MCF 10A (cell line): ENCODE measurements around the gene TAS2R4. TPM values are rescaled to one million over a fixed set of nuclear protein-coding genes. Genes with fewer than 3 reads are reported as not detected.
"Not testable (repeated sequence)": the region's sequence is repeated elsewhere in the genome, so short reads cannot be mapped to it uniquely, and the experiment has no call there.

Experiments
- BruUV-seq: library from RNA; stranded (reverse); fragments of 400-500 nt; replicated peaks from 2 replicates; lab custom pipeline; 2021; lab: Mats Ljungman, UMichigan
- CTCF ChIA-PET: fragments of 300-600 bp; sonication (Branson Sonifier 250); formaldehyde crosslinking; extraction: SDS; loops from one replicate; lab custom pipeline; 2021; ENCODE audit warnings: antibody characterized with exemption, inconsistent platforms; lab: Yijun Ruan, JAX
- POLR2A ChIA-PET: fragments of 300-600, 350-650 bp; sonication (Branson Sonifier 250); formaldehyde crosslinking; extraction: SDS; loops from one replicate; lab custom pipeline; 2020; ENCODE audit warnings: antibody characterized with exemption, inconsistent platforms; lab: Yijun Ruan, JAX
- DNase-seq: peaks from one replicate; pipeline ENCODE4 v3.0.0-alpha.2; 2018; ENCODE audit not compliant: unreplicated experiment
- H3K27ac Mint-ChIP-seq: one replicate; pipeline ENCODE4 v1.8.0; 2022; ENCODE audit warnings: mild to moderate bottlenecking, low read depth, mixed read lengths; ENCODE audit not compliant: unreplicated experiment
- H3K27me3 Mint-ChIP-seq: one replicate; pipeline ENCODE4 v1.8.0; 2022; ENCODE audit warnings: mixed read lengths; ENCODE audit not compliant: insufficient read depth, unreplicated experiment
- H3K36me3 Mint-ChIP-seq: one replicate; pipeline ENCODE4 v1.8.0; 2022; ENCODE audit warnings: mild to moderate bottlenecking, moderate library complexity, mixed read lengths; ENCODE audit not compliant: insufficient read depth, unreplicated experiment
- H3K4me1 Mint-ChIP-seq: one replicate; pipeline ENCODE4 v1.8.0; 2022; ENCODE audit warnings: mixed read lengths; ENCODE audit not compliant: insufficient read depth, unreplicated experiment
- H3K4me3 Mint-ChIP-seq: one replicate; pipeline ENCODE4 v1.8.0; 2022; ENCODE audit warnings: mild to moderate bottlenecking, moderate library complexity, mixed read lengths; ENCODE audit not compliant: unreplicated experiment
- H3K9me3 Mint-ChIP-seq: one replicate; pipeline ENCODE4 v1.8.0; 2022; ENCODE audit warnings: mixed read lengths; ENCODE audit not compliant: unreplicated experiment
- intact Hi-C: fragments of 100-400 bp; cut with micrococcal nuclease; formaldehyde crosslinking; loops from 2 replicates; pipeline ENCODE4 v1.14.1; 2022
- total RNA-seq: library from RNA; stranded (reverse); gene quantifications from 2 replicates; pipeline ENCODE4 v1.2.3, GENCODE V29; 2022
- TF ChIP-seq, protein P1 (sequence below): fragments of 200-600 bp; IDR thresholded peaks from one replicate; pipeline ENCODE4 v1.8.0; 2022; ENCODE audit warnings: antibody characterized with exemption, mild to moderate bottlenecking; ENCODE audit not compliant: unreplicated experiment

The TAS2R4 gene
- total RNA-seq, 1 experiment from 2014 or later: 2.5 TPM

DNA sequence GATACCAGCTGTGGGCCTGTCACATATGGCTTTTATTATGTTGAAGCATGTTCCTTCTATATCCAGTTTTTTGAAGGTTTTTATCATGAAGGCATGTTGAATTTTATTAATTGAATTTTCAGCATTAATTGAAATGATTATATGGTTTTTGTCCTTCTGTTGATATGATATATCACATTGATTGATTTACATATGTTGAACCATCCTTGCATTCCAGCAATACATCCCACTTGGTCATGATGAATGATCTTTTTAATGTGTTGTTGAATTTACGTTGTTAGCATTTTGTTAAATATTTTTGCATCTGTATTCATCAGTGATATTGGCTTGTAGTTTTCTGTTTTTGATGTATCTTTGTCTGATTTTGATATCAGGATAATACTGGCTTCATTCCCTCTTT lies 43.6 kb downstream of the TAS2R4 start:
- TF ChIP-seq, protein P1, sequence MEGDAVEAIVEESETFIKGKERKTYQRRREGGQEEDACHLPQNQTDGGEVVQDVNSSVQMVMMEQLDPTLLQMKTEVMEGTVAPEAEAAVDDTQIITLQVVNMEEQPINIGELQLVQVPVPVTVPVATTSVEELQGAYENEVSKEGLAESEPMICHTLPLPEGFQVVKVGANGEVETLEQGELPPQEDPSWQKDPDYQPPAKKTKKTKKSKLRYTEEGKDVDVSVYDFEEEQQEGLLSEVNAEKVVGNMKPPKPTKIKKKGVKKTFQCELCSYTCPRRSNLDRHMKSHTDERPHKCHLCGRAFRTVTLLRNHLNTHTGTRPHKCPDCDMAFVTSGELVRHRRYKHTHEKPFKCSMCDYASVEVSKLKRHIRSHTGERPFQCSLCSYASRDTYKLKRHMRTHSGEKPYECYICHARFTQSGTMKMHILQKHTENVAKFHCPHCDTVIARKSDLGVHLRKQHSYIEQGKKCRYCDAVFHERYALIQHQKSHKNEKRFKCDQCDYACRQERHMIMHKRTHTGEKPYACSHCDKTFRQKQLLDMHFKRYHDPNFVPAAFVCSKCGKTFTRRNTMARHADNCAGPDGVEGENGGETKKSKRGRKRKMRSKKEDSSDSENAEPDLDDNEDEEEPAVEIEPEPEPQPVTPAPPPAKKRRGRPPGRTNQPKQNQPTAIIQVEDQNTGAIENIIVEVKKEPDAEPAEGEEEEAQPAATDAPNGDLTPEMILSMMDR: no peak
- intact Hi-C loops: no loop called here
- no TSS peak for BruUV-seq
- Mint-ChIP-seq H3K27me3 (no peaks in the 10 kb centered on the region), H3K36me3 (no peaks in the 10 kb centered on the region), H3K4me1 (no peaks in the 10 kb centered on the region), H3K27ac (no peak overlapping the region), H3K9me3 (peaks cover 22% of the 10 kb centered on the region), H3K4me3 (no peak overlapping the region)
- POLR2A ChIA-PET: no interaction called here
- DNase-seq: no peak
- CTCF ChIA-PET: no interaction called here

DNA sequence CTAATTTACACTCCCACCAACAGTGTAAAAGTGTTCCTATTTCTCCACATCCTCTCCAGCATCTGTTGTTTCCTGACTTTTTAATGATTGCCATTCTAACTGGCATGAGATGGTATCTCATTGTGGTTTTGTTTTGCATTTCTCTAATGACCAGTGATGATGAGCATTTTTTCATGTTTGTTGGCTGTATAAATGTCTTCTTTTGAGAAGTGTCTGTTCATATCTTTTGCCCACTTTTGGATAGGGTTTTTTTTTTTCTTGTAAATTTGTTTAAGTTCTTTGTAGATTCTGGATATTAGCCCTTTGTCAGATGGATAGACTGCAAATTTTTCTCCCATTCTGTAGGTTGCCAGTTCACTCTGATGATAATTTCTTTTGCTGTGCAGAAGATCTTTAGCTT lies 46.0 kb downstream of the TAS2R4 start:
- H3K36me3 Mint-ChIP-seq, H3K27me3 Mint-ChIP-seq, intact Hi-C loops, BruUV-seq, DNase-seq, H3K4me3 Mint-ChIP-seq, H3K4me1 Mint-ChIP-seq, POLR2A ChIA-PET, H3K27ac Mint-ChIP-seq: not testable (repeated sequence)
- peaks cover 22% of the 10 kb centered on the region for H3K9me3 Mint-ChIP-seq
- CTCF ChIA-PET: interaction anchor here (1.5 kb wide), 1 partner anchor 37 kb away, joined by 4 read pairs; no protein-coding TSS in a partner anchor

Other genes starting within 250 kb of the TAS2R4 start
- gene AGK, start 225.3 kb upstream of the TAS2R4 start, total RNA-seq: 35.4 and 41.4 TPM in 2 replicates
- gene DENND11, start 74.5 kb upstream of the TAS2R4 start, total RNA-seq: 8.4 and 9.3 TPM in 2 replicates
- gene WEE2, start 68.3 kb upstream of the TAS2R4 start, total RNA-seq: not detected in 2 replicates
- 269 and 340 TPM in 2 replicates for gene SSBP1, start 38.3 kb upstream of the TAS2R4 start, total RNA-seq
- 2.7 and 3.1 TPM in 2 replicates for gene TAS2R3, start 12.6 kb upstream of the TAS2R4 start, total RNA-seq
- 3.7 and 4.7 TPM in 2 replicates for gene TAS2R5, start 13.5 kb downstream of the TAS2R4 start, total RNA-seq
- gene PRSS37, start 64.8 kb downstream of the TAS2R4 start, total RNA-seq: not detected in 2 replicates
- gene OR9A4, start 139.7 kb downstream of the TAS2R4 start, total RNA-seq: not detected in 2 replicates
- gene CLEC5A, start 170.3 kb downstream of the TAS2R4 start, total RNA-seq: not detected in 2 replicates
- not detected in 2 replicates for gene TAS2R38, start 197.1 kb downstream of the TAS2R4 start, total RNA-seq
- 0.22 and 0.23 TPM in 2 replicates for gene MGAM, start 219.2 kb downstream of the TAS2R4 start, total RNA-seq